ENCODE results near the gene CRB2. TPM values are rescaled to one million over a fixed set of nuclear protein-coding genes. Genes with fewer than 3 reads are reported as not detected.

Gene CRB2
- total and polyA plus RNA-seq, 2 donors (not counting 1 experiment from before 2014, with no cell fraction given): not detected

GRCh38 chr9:123368536-123369153 lies 12.6 kb downstream of the CRB2 start:
- no peak overlapping the region for H3K4me3 ChIP-seq (replicated peaks in 1 of 4; ENCODE audit: control extremely low read depth in 1 of 4, insufficient read depth in 1 of 4, low read depth in 3 of 4, low read length in 4 of 4)
- no peak overlapping the region for H3K27ac ChIP-seq (ENCODE audit: insufficient read depth, low read length)
- H3K4me1 ChIP-seq (ENCODE audit: control insufficient read depth, extremely low read depth, insufficient read depth, low read length): no peaks in the 10 kb centered on the region
- TF ChIP-seq, protein P1, sequence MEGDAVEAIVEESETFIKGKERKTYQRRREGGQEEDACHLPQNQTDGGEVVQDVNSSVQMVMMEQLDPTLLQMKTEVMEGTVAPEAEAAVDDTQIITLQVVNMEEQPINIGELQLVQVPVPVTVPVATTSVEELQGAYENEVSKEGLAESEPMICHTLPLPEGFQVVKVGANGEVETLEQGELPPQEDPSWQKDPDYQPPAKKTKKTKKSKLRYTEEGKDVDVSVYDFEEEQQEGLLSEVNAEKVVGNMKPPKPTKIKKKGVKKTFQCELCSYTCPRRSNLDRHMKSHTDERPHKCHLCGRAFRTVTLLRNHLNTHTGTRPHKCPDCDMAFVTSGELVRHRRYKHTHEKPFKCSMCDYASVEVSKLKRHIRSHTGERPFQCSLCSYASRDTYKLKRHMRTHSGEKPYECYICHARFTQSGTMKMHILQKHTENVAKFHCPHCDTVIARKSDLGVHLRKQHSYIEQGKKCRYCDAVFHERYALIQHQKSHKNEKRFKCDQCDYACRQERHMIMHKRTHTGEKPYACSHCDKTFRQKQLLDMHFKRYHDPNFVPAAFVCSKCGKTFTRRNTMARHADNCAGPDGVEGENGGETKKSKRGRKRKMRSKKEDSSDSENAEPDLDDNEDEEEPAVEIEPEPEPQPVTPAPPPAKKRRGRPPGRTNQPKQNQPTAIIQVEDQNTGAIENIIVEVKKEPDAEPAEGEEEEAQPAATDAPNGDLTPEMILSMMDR (conservative IDR thresholded peaks at IDR 0.05 in 1 of 2, IDR thresholded peaks at IDR 0.05 in 1 of 2; ENCODE audit: low read depth in 1 of 2, low read length in 2 of 2): no peak
- no peak for TF ChIP-seq EZH2 (IDR thresholded peaks at IDR 0.05; ENCODE audit: low read length, missing control alignments)
- no peak for DNase-seq (ENCODE audit: low read depth in 2 of 2)
- H4K20me1 ChIP-seq (ENCODE audit: control insufficient read depth, extremely low read depth, insufficient read depth, low read length): no peaks in the 10 kb centered on the region
- no peak overlapping the region for H3K9ac ChIP-seq (ENCODE audit: insufficient read depth, low read length)
- peaks cover 17% of the 10 kb centered on the region for H3K27me3 ChIP-seq (ENCODE audit: control insufficient read depth, insufficient read depth, low read length)
- no peaks in the 10 kb centered on the region for H3K36me3 ChIP-seq (ENCODE audit: control insufficient read depth, insufficient read depth, low read length)
- H3K79me2 ChIP-seq (ENCODE audit: control insufficient read depth, insufficient read depth, low read length): no peaks in the 10 kb centered on the region
- no peak overlapping the region for H2AFZ ChIP-seq (ENCODE audit: low read length)
- H3K9me3 ChIP-seq (ENCODE audit: control insufficient read depth, insufficient read depth, low read depth, low read length): no peaks in the 10 kb centered on the region
- no peak overlapping the region for H3K4me2 ChIP-seq (ENCODE audit: extremely low read depth, insufficient read depth, low read length)

- Histone ChIP-seq H3K36me3 (ENCODE audit: control insufficient read depth, insufficient read depth, low read length) (no peaks in the 10 kb centered on the region), H3K4me3 (replicated peaks in 1 of 4; ENCODE audit: control extremely low read depth in 1 of 4, insufficient read depth in 1 of 4, low read depth in 3 of 4, low read length in 4 of 4) (no peak overlapping the region), H3K27me3 (ENCODE audit: control insufficient read depth, insufficient read depth, low read length) (peaks cover 24% of the 10 kb centered on the region), H3K4me2 (ENCODE audit: extremely low read depth, insufficient read depth, low read length) (no peak overlapping the region), H3K9ac (ENCODE audit: insufficient read depth, low read length) (no peak overlapping the region), H3K9me3 (ENCODE audit: control insufficient read depth, insufficient read depth, low read depth, low read length) (no peaks in the 10 kb centered on the region), H4K20me1 (ENCODE audit: control insufficient read depth, extremely low read depth, insufficient read depth, low read length) (no peaks in the 10 kb centered on the region), H2AFZ (ENCODE audit: low read length) (no peak overlapping the region), H3K4me1 (ENCODE audit: control insufficient read depth, extremely low read depth, insufficient read depth, low read length) (no peaks in the 10 kb centered on the region), H3K27ac (ENCODE audit: insufficient read depth, low read length) (no peak overlapping the region), H3K79me2 (ENCODE audit: control insufficient read depth, insufficient read depth, low read length) (no peaks in the 10 kb centered on the region)
- no peak for DNase-seq (ENCODE audit: low read depth in 2 of 2)
- no peak for TF ChIP-seq EZH2 (IDR thresholded peaks at IDR 0.05; ENCODE audit: low read length, missing control alignments)
- TF ChIP-seq, protein P1 (conservative IDR thresholded peaks at IDR 0.05 in 1 of 2, IDR thresholded peaks at IDR 0.05 in 1 of 2; ENCODE audit: low read depth in 1 of 2, low read length in 2 of 2): no peak
These were observed 13.3 kb downstream of the CRB2 start for GRCh38 chr9:123369296-123369695.

GRCh38 chr9:123370108-123370507 lies 14.1 kb downstream of the CRB2 start:
- TF ChIP-seq, protein P1 (conservative IDR thresholded peaks at IDR 0.05 in 1 of 2, IDR thresholded peaks at IDR 0.05 in 1 of 2; ENCODE audit: low read depth in 1 of 2, low read length in 2 of 2): no peak
- no peak for TF ChIP-seq EZH2 (IDR thresholded peaks at IDR 0.05; ENCODE audit: low read length, missing control alignments)
- Histone ChIP-seq H3K9me3 (ENCODE audit: control insufficient read depth, insufficient read depth, low read depth, low read length) (no peaks in the 10 kb centered on the region), H3K79me2 (ENCODE audit: control insufficient read depth, insufficient read depth, low read length) (no peaks in the 10 kb centered on the region), H3K4me3 (replicated peaks in 1 of 4; ENCODE audit: control extremely low read depth in 1 of 4, insufficient read depth in 1 of 4, low read depth in 3 of 4, low read length in 4 of 4) (no peak overlapping the region), H3K9ac (ENCODE audit: insufficient read depth, low read length) (no peak overlapping the region), H3K27me3 (ENCODE audit: control insufficient read depth, insufficient read depth, low read length) (peaks cover 31% of the 10 kb centered on the region), H3K27ac (ENCODE audit: insufficient read depth, low read length) (no peak overlapping the region), H3K36me3 (ENCODE audit: control insufficient read depth, insufficient read depth, low read length) (no peaks in the 10 kb centered on the region), H3K4me2 (ENCODE audit: extremely low read depth, insufficient read depth, low read length) (no peak overlapping the region), H3K4me1 (ENCODE audit: control insufficient read depth, extremely low read depth, insufficient read depth, low read length) (no peaks in the 10 kb centered on the region), H4K20me1 (ENCODE audit: control insufficient read depth, extremely low read depth, insufficient read depth, low read length) (no peaks in the 10 kb centered on the region), H2AFZ (ENCODE audit: low read length) (no peak overlapping the region)
- no peak for DNase-seq (ENCODE audit: low read depth in 2 of 2)

Measured in fibroblast of lung (primary cell).